NCI-H2196 treated with DMSO at 0.1 percent for 48 hours (cell line): ENCODE data around the gene REEP1.
"Not testable (repeated sequence)": the region's sequence is repeated elsewhere in the genome, so short reads cannot be mapped to it uniquely, and the experiment has no call there.

Experiments
- DNase-seq: peaks from one replicate; lab custom pipeline; 2025; ENCODE audit not compliant: unreplicated experiment; lab: John Stamatoyannopoulos, UW

The REEP1 gene

GRCh38 chr2:86225581-86225980, 111.8 kb downstream of the REEP1 start:
- no peak for DNase-seq

GRCh38 chr2:86224645-86225355, 112.6 kb downstream of the REEP1 start:
- no peak for DNase-seq

GRCh38 chr2:86223927-86224560, 113.4 kb downstream of the REEP1 start:
- DNase-seq = no peak

- DNase-seq = no peak
Observed at GRCh38 chr2:86223140-86223926, 114.1 kb downstream of the REEP1 start.

- DNase-seq = no peak
Observed at GRCh38 chr2:86221066-86221684, 116.3 kb downstream of the REEP1 start.

GRCh38 chr2:86219896-86220295, 117.5 kb downstream of the REEP1 start:
- no peak for DNase-seq

GRCh38 chr2:86218124-86218523, 119.3 kb downstream of the REEP1 start:
- no peak for DNase-seq

GRCh38 chr2:86216575-86217555, 120.6 kb downstream of the REEP1 start:
- no peak for DNase-seq

- no peak for DNase-seq
Observed at GRCh38 chr2:86214503-86214832, 123.0 kb downstream of the REEP1 start.

- DNase-seq = no peak
Observed at GRCh38 chr2:86213699-86214502, 123.5 kb downstream of the REEP1 start.

GRCh38 chr2:86213056-86213455, 124.4 kb downstream of the REEP1 start:
- no peak for DNase-seq

- DNase-seq = no peak
Observed at GRCh38 chr2:86211796-86212188, 125.6 kb downstream of the REEP1 start.

- no peak for DNase-seq
Observed at GRCh38 chr2:86211033-86211795, 126.2 kb downstream of the REEP1 start.

- DNase-seq = no peak
Observed at GRCh38 chr2:86204458-86204857, 133.0 kb downstream of the REEP1 start.

GRCh38 chr2:86203614-86204013, 133.8 kb downstream of the REEP1 start:
- DNase-seq = no peak

GRCh38 chr2:86202702-86203101, 134.7 kb downstream of the REEP1 start:
- DNase-seq = no peak

GRCh38 chr2:86202336-86202692, 135.1 kb downstream of the REEP1 start:
- DNase-seq = no peak

GRCh38 chr2:86201671-86202335, 135.6 kb downstream of the REEP1 start:
- DNase-seq = no peak

GRCh38 chr2:86200564-86200963, 136.9 kb downstream of the REEP1 start:
- DNase-seq = not testable (repeated sequence)
